Adrenal gland (tissue), 12 donors: ENCODE measurements around the gene CTDSPL. TPM values are rescaled to one million over a fixed set of nuclear protein-coding genes. Genes with fewer than 3 reads are reported as not detected.
A peak's percentile ranks its signal among the peaks of the same experiment; 100 is the strongest.

Source experiments
- DNase-seq, 7 donors: peaks; one replicate each; pipeline ENCODE4 v3.0.0-alpha.2; 2019 to 2020
- H3K27ac ChIP-seq, 5 donors: fragments of 200-600 bp; sonication (generic) in 4 of 5; 1 replicate in 3 of 5; 2 replicates in 2 of 5; pipeline versions ENCODE4 v1.5.1 to v1.8.0; 2016 to 2020; ENCODE audit warnings: mild to moderate bottlenecking in 1 of 5
- H3K27me3 ChIP-seq: fragments of 200-600 bp; 2 replicates; pipeline ENCODE4 v1.8.0; 2021
- H3K36me3 ChIP-seq, 2 donors: fragments of 200-600 bp; replicated peaks in 1 of 2; 1 replicate in 1 of 2; 2 replicates in 1 of 2; pipeline versions ENCODE4 v1.5.1 to v1.8.0; 2018 to 2022
- H3K4me1 ChIP-seq, 2 donors: fragments of 200-600 bp; replicated peaks in 1 of 2; 1 replicate in 1 of 2; 2 replicates in 1 of 2; pipeline versions ENCODE4 v1.5.1 to v1.8.0; 2018 to 2021
- H3K4me3 ChIP-seq, 4 donors: fragments of 200-600 bp; sonication (generic) in 3 of 4; one replicate each; pipeline ENCODE4 v1.5.1; 2016 to 2018
- H3K9me3 ChIP-seq, 3 donors: fragments of 200-600 bp; sonication (generic) in 1 of 3; replicated peaks in 1 of 3; 1 replicate in 2 of 3; 2 replicates in 1 of 3; pipeline versions ENCODE4 v1.5.1 to v1.8.0; 2016 to 2021
- POLR2A ChIP-seq, 2 donors: fragments of 450-650 bp; IDR thresholded peaks; one replicate each; pipeline ENCODE4 v1.6.1; 2017; ENCODE audit warnings: antibody characterized with exemption in 2 of 2, mild to moderate bottlenecking in 2 of 2, moderate library complexity in 1 of 2
- WGBS, 4 donors: extraction: QIAGEN DNeasy Blood & Tissue Kit in 2 of 4; methylation state at CpG; one replicate each; pipeline versions ENCODE4 v1.1.5 to v1.1.7; 2013 to 2017; 5-methylcytosine and 5-hydroxymethylcytosine counted together
- intact Hi-C, 2 donors: fragments of 100-400 bp; cut with DNase I; formaldehyde crosslinking; loops; one replicate each; pipeline versions ENCODE4 v1.14.1 to v1.15.0; 2022 to 2023
- polyA plus RNA-seq, 3 donors: library from polyadenylated mRNA; stranded (reverse); fragments of 200-250 nt in 2 of 3; fragments of 350-450 nt in 1 of 3; fragmentation: Illumina TruSeq in 1 of 3; extraction: RNeasy Lipid Tissue Mini Kit (QIAGEN cat#74804) in 1 of 3; gene quantifications; one replicate each; pipeline ENCODE4 v1.2.3, GENCODE V29; 2013 to 2014
- total RNA-seq, 9 donors: library from RNA; depleted of rRNA in 4 of 9; stranded (reverse); fragments of >200 nt in 4 of 9; fragments of 120-200 nt in 1 of 9; fragmentation: NEBNext Ultra II Directional in 1 of 9; extraction: Animal tissue kit (Norgen Biotek cat#: 25700) in 1 of 9; gene quantifications; one replicate each; pipeline versions ENCODE4 v1.1.0 to v1.2.4, GENCODE V29; 2013 to 2023
- TF ChIP-seq, protein P1 (sequence below), 6 experiments: fragments of 450-650 bp in 4 of 6; fragments of 200-600 bp in 2 of 6; sonication (generic) in 1 of 6; IDR thresholded peaks; 1 replicate in 5 of 6; 2 replicates in 1 of 6; pipeline versions ENCODE4 v1.5.1 to v1.8.0; 2016 to 2021; ENCODE audit warnings: antibody characterized with exemption in 6 of 6, mild to moderate bottlenecking in 2 of 6, moderate library complexity in 1 of 6
- donor health status: healthy with polysubstance abuse.
- donor health status: Bipolar disorder and iron deficiency.
- donor health status: DM: yes; HTN: yes; CAD: no.
- donor health status: DM: no; HTN: no; CAD: no.
- donor health status: DM: no; HTN: no; CAD: no.
- donor health status: DM: yes; HTN: yes; CAD: no.

CTDSPL gene
- total and polyA plus RNA-seq, 12 donors, result 6.4 to 27.7 (median 16.0) TPM

DNA sequence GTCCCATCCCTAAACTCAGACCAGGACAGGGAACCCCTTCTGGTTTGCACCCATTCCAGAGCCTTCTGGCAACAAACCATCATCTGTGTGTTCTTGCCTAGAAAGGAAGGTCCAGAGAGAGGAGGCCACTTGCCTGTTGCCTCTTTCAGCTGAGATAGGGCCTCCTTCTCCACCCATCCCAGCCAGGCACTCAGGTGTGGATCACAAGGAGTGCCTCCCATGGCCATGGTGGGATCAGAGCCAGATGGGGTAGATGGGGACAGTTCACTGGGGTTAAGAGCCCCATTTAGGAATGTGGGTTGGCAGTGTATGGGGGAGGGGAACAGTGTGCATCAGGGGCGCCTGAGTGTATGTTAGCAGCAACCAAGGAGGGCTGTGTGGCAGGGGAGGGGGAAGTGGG, 8.9 kb upstream of the CTDSPL start:
- no peaks in the 10 kb centered on the region for H3K9me3 ChIP-seq
- TF ChIP-seq, protein P1, sequence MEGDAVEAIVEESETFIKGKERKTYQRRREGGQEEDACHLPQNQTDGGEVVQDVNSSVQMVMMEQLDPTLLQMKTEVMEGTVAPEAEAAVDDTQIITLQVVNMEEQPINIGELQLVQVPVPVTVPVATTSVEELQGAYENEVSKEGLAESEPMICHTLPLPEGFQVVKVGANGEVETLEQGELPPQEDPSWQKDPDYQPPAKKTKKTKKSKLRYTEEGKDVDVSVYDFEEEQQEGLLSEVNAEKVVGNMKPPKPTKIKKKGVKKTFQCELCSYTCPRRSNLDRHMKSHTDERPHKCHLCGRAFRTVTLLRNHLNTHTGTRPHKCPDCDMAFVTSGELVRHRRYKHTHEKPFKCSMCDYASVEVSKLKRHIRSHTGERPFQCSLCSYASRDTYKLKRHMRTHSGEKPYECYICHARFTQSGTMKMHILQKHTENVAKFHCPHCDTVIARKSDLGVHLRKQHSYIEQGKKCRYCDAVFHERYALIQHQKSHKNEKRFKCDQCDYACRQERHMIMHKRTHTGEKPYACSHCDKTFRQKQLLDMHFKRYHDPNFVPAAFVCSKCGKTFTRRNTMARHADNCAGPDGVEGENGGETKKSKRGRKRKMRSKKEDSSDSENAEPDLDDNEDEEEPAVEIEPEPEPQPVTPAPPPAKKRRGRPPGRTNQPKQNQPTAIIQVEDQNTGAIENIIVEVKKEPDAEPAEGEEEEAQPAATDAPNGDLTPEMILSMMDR (IDR thresholded peaks at IDR 0.05), result no peak
- TF ChIP-seq POLR2A (IDR thresholded peaks at IDR 0.05), result no peak
- no peaks in the 10 kb centered on the region for H3K36me3 ChIP-seq
- no peaks in the 10 kb centered on the region for H3K4me1 ChIP-seq
- WGBS, 4 donors, result 90 to 100% (median 96%) methylated on average over 1 of the region's 1 CpG
- no peak overlapping the region for H3K27ac ChIP-seq
- intact Hi-C loops, result no loop called here
- no peak for DNase-seq
- H3K4me3 ChIP-seq, result no peak overlapping the region
- H3K27me3 ChIP-seq, result no peaks in the 10 kb centered on the region

DNA sequence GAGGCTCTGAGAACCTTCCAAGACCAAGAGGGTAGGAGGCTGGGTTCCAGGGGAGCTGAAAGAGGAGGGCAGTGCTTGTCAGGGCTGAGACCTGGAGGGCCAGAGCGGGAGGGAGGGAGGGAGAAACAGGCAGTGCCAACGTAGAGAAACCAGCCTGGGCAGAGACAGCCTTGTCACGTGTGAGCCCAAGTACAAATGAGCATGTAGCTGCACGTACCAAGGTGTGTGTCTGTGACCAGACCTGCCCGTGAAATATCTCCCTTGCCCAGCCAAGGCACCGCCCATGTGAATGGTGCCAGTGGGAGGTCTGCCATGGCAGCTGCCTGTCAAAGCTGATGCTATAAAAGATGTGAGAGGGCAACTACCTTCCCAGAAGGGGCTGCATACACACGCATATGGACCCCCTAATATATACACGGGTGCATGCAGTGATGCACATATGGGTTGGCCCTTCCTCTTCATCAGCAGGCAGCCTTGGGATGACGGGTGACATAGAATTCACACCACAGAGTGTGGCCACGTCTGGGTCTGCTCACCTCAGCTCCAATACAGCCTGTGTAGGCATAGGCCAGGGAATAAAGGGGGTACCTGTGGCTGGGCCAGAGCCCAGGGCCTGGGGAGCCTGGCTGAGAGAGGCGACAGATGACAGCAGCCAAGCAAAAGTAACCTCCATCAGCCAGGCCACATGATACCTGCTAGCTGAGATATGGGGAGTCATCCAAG, 7.8 kb upstream of the CTDSPL start:
- Histone ChIP-seq H3K27me3 (no peaks in the 10 kb centered on the region), H3K27ac (no peak overlapping the region), H3K4me1 (no peaks in the 10 kb centered on the region), H3K9me3 (no peaks in the 10 kb centered on the region), H3K4me3 (no peak overlapping the region), H3K36me3 (no peaks in the 10 kb centered on the region)
- TF ChIP-seq, protein P1 (IDR thresholded peaks at IDR 0.05), result no peak
- no peak for DNase-seq
- intact Hi-C loops, result loop anchor here (2.0 kb wide), 1 partner anchor 113 kb away; no protein-coding TSS in a partner anchor
- WGBS, 4 donors, result 81 to 88% (median 86%) methylated on average over 11 of the region's 11 CpGs

DNA sequence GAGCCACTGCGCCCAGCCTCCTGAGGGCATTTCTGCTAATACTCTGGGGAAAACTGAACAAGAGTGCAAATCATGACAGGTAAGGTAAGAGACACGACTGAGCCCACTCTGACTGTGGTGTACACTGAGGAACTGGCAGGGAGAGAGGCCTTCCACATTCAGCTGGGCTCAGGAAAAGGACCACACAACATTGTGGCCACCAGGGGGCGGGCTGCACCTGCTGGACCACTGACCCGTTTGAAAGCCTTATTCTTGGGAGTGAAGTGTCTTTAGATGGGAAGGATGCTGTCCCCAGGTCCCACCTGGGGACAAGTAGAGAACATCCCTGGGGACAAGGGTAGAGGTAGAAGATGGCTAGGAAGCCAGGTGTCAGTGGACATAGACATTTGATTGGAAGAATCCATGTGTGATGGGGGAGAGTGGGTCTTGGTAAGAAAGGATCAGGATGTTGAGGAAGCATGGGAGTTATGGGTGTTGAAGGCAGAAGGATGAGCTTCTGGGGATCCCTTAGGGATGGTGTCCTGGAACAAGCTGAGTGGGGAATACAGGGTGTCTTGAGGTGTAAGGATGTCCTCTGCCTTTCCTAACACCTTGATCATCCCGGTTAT, 6.2 kb upstream of the CTDSPL start:
- no peaks in the 10 kb centered on the region for H3K9me3 ChIP-seq
- H3K4me1 ChIP-seq, result peaks cover 0 to 4% of the 10 kb centered on the region in 2 donors
- no peak overlapping the region for H3K4me3 ChIP-seq
- H3K27me3 ChIP-seq, result no peaks in the 10 kb centered on the region
- no peak overlapping the region for H3K27ac ChIP-seq
- 30 to 39% (median 33%) methylated on average over 5 of the region's 5 CpGs for WGBS, 4 donors
- no peak for TF ChIP-seq POLR2A (IDR thresholded peaks at IDR 0.05)
- TF ChIP-seq, protein P1 (IDR thresholded peaks at IDR 0.05), result peak; percentile 92 to 98 (median 95)
- intact Hi-C loops, result loop anchor here (2.0 kb wide), 1 partner anchor 111 kb away; no protein-coding TSS in a partner anchor
- DNase-seq, result peak; percentile 77 to 96 (median 89)
- H3K36me3 ChIP-seq, result no peaks in the 10 kb centered on the region

DNA sequence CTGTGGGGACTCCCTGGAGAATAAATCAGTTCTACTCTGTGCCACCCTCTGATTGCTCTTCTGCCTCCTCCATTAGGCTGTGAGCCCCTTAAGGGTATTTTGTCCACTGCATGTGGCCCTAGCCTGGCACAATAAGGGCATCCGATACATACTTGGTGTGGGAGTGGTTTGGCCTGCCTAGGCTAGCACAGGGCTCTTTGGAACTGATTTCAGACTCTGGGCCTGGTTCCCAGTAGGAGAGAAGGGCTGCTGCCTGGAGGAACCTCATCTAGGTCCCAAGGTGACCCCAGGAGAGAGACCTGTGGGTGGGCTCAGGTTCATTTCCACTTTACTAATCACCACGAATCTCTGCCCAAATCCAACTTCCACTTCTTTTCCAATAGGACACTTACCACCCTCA, 5.3 kb upstream of the CTDSPL start:
- DNase-seq, result no peak
- intact Hi-C loops, result no loop called here
- WGBS, 4 donors, result 46 to 83% (median 77%) methylated on average over 1 to 2 of the region's 2 CpGs
- Histone ChIP-seq H3K27ac (no peak overlapping the region), H3K36me3 (no peaks in the 10 kb centered on the region), H3K9me3 (no peaks in the 10 kb centered on the region), H3K4me1 (peaks cover 7 to 8% of the 10 kb centered on the region in 2 donors), H3K4me3 (no peak overlapping the region), H3K27me3 (no peaks in the 10 kb centered on the region)
- TF ChIP-seq, protein P1 (IDR thresholded peaks at IDR 0.05), result no peak
- no peak for TF ChIP-seq POLR2A (IDR thresholded peaks at IDR 0.05)
